Inflammatory macrophage treated with lipopolysaccharide for 1 hour (primary cell): ENCODE results near the gene PCSK5.

Experiments used
- DNase-seq, 2 donors: peaks; one replicate each; pipeline ENCODE4 v3.0.0-alpha.2; 2020 to 2022

Gene PCSK5

DNA sequence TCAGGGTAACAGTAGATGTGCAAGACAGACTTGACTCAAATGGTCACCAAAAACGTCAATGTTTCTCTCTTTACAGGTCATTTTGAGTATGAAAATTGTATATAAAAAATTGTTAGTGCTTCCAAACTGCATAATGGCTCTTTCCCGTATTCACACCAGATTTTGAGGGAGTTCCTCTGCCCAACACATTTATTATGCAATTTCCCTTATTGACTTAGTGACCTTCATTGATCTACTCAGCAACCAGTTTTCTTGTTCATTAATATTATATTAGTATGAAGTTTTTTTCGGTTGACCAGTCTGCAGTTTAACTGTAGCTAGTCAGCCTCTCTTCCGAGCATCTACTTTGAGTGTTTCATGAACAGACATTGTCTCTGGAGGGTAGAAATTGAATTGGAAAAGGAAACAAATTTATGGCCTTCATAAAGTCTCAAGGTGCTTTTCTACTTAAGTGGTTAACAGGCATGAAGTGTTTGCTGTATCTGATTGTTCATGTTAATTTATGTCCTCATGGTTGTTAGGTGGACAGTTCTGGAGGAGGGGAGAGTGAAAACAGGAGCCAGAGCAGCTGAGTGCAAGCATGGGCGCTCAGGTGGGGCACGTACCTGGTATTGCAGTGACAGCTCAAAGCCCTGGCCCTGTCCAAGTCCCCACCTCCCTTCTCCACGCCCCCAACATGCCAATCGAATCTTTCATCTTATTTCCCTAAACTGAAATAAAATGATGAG lies 263.6 kb downstream of the PCSK5 start:
- DNase-seq = no peak

DNA sequence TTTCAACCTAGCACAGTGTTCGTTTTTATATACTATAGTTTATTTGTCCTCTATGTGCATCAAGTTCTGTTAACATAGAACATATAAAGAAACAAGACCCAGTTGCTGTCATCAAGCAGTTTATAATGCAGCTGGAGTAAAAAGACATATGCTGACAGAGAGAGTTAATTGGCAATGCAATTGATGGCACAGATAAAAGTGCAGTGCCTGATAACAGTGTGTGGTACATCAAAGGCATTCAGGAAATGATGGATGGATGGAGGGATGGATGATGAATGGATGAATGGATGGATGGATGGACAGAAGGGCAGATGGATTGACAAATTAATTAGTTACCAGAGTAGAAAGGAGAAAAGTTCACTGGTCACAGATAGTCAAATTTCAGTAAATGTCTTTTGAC lies 264.9 kb downstream of the PCSK5 start:
- DNase-seq = no peak

GRCh38 chr9:76158713-76159112 lies 268.2 kb downstream of the PCSK5 start:
- DNase-seq = no peak

GRCh38 chr9:76159293-76159926 lies 268.9 kb downstream of the PCSK5 start:
- DNase-seq = no peak

DNA sequence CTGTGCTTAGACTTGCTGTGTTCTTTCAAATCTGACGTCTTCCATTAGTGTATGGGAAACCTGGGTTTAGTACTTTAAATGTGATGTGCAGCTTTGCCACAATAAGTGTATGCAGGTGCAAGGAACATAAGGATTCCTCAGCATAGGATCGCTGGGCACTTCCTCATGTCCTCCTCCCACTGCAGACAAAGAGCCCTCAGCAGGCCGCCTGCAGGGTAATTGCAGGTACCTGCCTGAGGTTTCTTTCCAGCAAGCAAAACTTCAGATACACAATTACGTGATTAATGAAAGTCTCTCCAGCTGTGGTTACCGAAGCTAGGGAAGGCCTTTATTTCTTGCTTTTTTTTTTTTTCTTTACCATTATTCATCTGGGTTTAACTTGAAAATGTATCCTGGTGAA lies 270.6 kb downstream of the PCSK5 start:
- DNase-seq = no peak

DNA sequence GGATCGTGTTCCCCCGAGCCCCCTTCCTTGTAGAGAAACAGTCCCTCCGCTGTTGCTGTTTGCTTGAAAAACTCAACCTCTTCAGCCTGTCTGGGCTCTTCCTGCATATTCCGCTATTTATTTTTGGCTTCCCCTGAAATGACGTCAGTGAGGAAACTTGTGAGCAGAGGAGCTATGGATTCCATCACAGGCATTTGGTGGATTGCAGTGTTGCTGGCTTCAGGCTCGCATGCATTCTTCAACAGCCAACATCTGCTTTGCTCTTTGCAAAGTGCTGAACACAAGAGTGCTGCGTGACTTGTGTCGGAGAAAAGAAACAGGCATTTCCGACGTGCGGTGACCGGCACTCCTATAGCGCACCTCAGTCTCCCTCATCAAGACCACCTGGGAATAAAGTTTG lies 271.1 kb downstream of the PCSK5 start:
- DNase-seq = no peak

GRCh38 chr9:76162086-76162730 lies 271.7 kb downstream of the PCSK5 start:
- no peak for DNase-seq

DNA sequence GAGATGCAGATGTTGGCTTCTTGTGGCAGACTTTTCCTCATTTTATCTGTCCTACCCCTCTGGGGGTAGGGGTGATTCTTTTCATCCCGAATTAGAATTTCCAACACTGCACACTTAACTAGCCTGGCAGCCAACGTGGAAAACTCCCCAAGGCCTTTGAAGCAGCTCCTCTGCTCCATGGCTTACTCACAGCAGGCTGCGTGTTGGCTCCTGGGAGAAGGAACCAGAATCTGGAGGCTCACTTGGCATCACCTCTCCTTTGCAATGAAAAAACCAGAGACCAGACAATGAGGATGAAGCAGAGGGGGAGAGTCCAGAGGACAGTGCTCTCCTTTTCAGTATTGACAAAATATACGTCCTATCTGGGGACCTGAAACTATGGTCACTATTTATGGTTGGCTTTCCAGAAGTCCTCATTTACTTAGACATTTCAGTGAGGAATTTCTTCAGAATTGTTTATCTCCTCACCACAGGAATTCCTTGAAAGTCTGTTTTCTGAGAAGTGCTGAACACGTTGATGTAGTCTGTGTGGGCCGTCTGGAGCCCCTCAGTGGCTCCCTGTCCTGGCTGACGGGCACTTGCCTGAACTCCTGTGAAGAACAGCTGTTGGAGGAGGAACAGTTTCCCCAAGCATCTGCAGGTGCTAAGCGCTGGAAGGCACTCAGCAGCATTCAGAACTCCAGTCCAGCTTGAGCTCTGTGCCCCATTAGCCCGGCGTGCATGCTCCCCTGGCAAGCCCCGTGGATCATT lies 272.5 kb downstream of the PCSK5 start:
- no peak for DNase-seq

DNA sequence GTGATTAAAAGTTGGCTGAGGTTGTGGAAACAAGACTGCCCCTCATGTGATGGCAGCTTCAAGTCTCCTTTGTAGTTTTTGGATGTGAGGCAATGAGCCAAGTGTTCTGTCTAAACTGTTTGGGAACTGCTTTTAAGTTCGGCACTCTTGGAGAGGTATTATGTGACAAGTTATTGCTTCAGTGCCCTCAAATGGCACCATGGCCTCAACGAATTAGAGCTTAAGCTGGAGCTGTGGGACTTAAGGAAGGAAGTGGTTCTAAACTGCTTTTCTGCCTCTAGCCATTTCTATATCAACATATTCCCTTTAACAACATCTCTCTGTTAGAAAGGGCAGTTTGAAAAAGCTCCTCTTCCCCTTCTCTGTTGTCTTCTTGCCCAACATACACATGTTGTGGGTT lies 276.1 kb downstream of the PCSK5 start:
- no peak for DNase-seq

DNA sequence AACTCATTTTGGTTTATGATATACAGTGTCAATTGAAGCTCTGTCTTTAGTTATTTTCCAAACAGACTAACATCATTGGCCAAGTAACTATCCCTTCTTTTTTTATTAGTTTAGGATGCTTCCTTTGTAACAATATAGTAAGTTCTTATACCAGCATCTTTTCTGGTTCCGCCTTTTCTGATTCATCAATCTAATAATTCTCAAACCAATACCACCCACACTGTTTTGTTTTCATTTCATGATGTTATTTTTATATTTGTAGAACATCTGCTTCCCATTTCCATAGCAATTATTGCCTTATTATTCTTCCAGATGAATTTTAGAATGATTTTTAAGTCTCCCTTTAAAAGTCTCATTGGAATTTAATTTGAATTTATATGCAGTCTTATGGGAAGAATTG lies 285.7 kb downstream of the PCSK5 start:
- DNase-seq = no peak

DNA sequence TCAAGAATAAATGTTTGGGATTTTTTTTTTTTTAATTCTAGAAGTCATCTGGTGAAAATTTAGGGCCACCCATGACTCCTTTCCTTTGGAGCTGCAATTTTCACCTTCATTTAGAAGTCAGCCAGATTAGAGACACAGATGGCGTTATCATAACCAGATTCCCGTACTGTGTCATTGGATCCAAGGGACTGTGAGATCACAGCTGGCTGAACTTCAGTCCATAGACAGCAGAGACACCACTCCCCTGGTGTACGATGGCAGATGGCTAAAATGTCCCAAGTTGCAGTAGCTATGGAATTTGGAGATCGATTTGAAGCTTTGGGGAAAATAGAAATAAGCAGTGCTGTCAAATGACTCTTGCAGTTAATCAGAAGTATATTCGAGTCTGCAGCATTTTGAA lies 287.5 kb downstream of the PCSK5 start:
- no peak for DNase-seq

DNA sequence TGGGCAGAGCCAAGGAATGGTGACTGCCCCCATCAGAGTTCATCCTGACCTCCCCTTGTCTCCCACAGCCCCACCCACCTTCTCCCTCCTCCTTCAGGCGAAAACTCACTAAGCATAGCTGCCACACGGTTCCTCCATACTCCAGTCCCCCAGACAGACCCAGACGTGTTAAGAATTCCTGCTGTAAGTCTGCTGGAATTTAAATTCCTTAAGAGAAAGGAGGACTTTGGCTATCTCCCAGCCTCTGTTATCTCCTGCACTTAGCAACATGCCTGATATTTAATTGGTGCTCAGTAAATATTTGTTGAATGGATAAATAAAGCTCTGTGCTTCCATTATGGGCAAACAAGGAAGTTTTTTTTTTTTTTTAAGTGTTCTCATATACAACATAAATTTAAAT lies 290.1 kb downstream of the PCSK5 start:
- no peak for DNase-seq

GRCh38 chr9:76181020-76181641 lies 290.7 kb downstream of the PCSK5 start:
- no peak for DNase-seq

- DNase-seq = no peak
These were observed 291.3 kb downstream of the PCSK5 start for GRCh38 chr9:76181781-76182180.

GRCh38 chr9:76185432-76185831 lies 295.0 kb downstream of the PCSK5 start:
- DNase-seq = no peak

DNA sequence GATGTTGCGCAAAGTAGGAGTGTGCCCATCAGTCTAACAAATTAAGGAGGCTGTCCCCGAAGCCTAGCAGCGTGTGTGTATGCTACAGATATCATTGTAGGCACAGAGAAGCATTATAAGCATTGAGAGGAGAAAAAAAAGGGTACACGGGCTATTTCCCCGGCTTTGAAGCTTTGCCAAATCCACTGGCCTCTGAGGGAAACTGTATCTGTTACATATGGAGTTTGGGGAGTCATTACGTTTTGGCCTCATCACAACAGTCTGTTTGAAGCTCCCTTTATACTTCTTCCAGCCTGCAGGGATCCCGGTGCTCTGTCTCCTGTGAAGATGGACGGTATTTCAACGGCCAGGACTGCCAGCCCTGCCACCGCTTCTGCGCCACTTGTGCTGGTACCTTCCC lies 297.8 kb downstream of the PCSK5 start:
- no peak for DNase-seq

DNA sequence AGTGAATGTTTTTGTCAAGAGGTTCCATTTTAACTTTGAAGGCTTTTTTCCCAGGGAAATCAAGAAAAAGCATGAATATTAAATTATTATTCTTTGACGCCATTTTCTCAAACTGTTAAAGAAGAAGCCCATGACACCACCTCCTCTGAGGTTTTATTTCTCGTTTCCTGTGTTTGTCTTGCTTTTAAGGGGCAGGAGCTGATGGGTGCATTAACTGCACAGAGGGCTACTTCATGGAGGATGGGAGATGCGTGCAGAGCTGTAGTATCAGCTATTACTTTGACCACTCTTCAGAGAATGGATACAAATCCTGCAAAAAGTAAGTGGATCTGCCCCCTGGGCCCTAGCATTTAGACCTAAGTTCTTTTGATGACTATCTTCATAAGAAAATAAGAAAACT lies 298.4 kb downstream of the PCSK5 start:
- DNase-seq = no peak

GRCh38 chr9:76191493-76191892 lies 301.0 kb downstream of the PCSK5 start:
- DNase-seq = no peak

- no peak for DNase-seq
These were observed 301.5 kb downstream of the PCSK5 start for GRCh38 chr9:76192013-76192412.

DNA sequence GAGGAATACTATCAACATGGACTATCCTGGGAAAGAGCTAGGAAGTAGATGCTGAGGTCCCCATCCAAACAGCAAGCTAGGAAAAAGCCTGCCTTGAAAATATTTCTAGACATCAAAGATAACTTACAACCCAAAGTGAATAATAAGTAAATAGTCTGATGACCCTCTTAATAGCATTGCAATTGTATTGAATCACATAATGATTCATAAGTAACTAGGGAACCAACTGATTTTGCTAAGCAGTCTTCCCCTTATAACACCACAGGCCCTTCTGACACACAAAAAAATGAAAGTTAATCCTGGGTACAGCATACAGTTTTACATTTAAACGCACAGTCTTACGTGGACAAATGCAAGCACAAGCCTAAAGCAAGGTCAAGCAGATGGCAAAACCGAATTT lies 304.4 kb downstream of the PCSK5 start:
- DNase-seq = no peak

- no peak for DNase-seq
These were observed 307.9 kb downstream of the PCSK5 start for GRCh38 chr9:76198336-76198735.

DNA sequence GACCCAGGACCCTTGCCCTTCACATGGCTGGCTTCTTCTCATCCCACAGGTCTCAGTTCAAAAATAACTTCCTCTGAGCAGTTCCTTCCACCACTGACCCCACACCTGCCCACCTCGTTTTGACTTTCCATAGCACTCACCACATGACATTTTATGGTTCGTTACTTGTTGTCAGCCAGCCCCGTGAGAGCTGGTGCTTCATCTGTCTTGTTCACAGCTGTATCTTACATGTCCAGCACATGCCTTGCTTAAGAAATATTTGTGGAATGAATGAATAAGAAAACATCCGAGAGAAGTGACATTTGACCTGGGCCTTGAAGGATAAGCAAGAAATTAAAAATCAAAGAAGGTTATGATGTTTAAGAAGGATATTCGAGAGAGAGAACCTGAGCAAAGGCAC lies 309.8 kb downstream of the PCSK5 start:
- no peak for DNase-seq

GRCh38 chr9:76200745-76201144 lies 310.3 kb downstream of the PCSK5 start:
- DNase-seq = no peak
